Esophagus muscularis mucosa (tissue), 4 donors: ENCODE data around the gene LPAR1.

Source experiments
- EP300 ChIP-seq: sonication (generic); formaldehyde crosslinking; IDR thresholded peaks from one replicate; pipeline ENCODE4 v1.6.1; 2017; ENCODE audit warnings: antibody characterized with exemption
- POLR2A ChIP-seq: fragments of 450-650 bp; IDR thresholded peaks from one replicate; pipeline ENCODE4 v1.6.1; 2017; ENCODE audit warnings: antibody characterized with exemption, moderate library complexity, mild to moderate bottlenecking, low read depth
- POLR2AphosphoS5 ChIP-seq, 2 donors: sonication (generic); formaldehyde crosslinking; IDR thresholded peaks; one replicate each; pipeline ENCODE4 v1.6.1; 2017; ENCODE audit warnings: antibody characterized with exemption in 2 of 2
- TF ChIP-seq, protein P1 (sequence below), 3 experiments: fragments of 200-600 bp in 2 of 3; fragments of 450-650 bp in 1 of 3; sonication (generic) in 2 of 3; IDR thresholded peaks; one replicate each; pipeline ENCODE4 v1.5.1; 2017 to 2019; ENCODE audit warnings: antibody characterized with exemption in 3 of 3, mild to moderate bottlenecking in 2 of 3, moderate library complexity in 1 of 3

DNA sequence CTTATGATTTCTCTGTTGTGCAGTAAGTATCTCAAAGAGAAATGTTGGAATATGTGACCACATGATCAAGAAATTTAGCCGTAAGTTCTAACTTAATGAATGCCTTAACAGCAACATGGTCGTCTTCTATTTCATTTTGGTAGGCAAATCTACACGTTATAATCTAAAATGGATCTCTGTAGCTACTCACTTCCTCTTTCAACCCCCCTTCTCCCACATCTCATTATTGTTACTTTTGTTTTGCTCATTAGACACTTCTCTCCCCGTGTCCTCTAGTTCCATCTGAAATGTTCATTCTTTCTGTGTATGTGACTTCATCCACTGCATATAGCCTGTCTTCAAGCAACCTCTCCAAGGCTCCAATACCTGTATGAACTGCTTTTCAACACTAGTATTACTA is 27.1 kb upstream of the LPAR1 start:
- TF ChIP-seq, protein P1, sequence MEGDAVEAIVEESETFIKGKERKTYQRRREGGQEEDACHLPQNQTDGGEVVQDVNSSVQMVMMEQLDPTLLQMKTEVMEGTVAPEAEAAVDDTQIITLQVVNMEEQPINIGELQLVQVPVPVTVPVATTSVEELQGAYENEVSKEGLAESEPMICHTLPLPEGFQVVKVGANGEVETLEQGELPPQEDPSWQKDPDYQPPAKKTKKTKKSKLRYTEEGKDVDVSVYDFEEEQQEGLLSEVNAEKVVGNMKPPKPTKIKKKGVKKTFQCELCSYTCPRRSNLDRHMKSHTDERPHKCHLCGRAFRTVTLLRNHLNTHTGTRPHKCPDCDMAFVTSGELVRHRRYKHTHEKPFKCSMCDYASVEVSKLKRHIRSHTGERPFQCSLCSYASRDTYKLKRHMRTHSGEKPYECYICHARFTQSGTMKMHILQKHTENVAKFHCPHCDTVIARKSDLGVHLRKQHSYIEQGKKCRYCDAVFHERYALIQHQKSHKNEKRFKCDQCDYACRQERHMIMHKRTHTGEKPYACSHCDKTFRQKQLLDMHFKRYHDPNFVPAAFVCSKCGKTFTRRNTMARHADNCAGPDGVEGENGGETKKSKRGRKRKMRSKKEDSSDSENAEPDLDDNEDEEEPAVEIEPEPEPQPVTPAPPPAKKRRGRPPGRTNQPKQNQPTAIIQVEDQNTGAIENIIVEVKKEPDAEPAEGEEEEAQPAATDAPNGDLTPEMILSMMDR (IDR thresholded peaks at IDR 0.05), result no peak
- no peak for TF ChIP-seq EP300
- no peak for TF ChIP-seq POLR2A
- no peak for TF ChIP-seq POLR2AphosphoS5 (IDR thresholded peaks at IDR 0.05)
